BE2C (cell line): ENCODE measurements around the gene PRKD1.
"Not testable (repeated sequence)": the region's sequence is repeated elsewhere in the genome, so short reads cannot be mapped to it uniquely, and the experiment has no call there.

Experiments
- DNase-seq: peaks from one replicate; pipeline ENCODE4 v3.0.0-alpha.2; 2020
- H3K27me3 ChIP-seq: fragments of 250-450 bp; sonication (Bioruptor Pico); 2 replicates; pipeline ENCODE4 v1.5.1; 2020; ENCODE audit warnings: mild to moderate bottlenecking
- H3K36me3 ChIP-seq: fragments of 250-450 bp; sonication (Bioruptor Pico); 2 replicates; pipeline ENCODE4 v1.5.1; 2020; ENCODE audit warnings: mild to moderate bottlenecking
- H3K4me1 ChIP-seq: fragments of 250-450 bp; sonication (Bioruptor Pico); 2 replicates; pipeline ENCODE4 v1.5.1; 2020
- H3K4me3 ChIP-seq: 2 replicates; pipeline ENCODE4 v1.5.1; 2011; ENCODE audit warnings: low read depth, low read length
- H3K9me3 ChIP-seq: fragments of 250-450 bp; sonication (Bioruptor Pico); 2 replicates; pipeline ENCODE4 v1.5.1; 2020
- CTCF ChIP-seq: IDR thresholded peaks from 2 replicates; pipeline ENCODE4 v1.5.1; 2012; ENCODE audit warnings: mild to moderate bottlenecking, low read depth, low read length

The PRKD1 gene

GRCh38 chr14:29853272-29853671 lies 74.4 kb downstream of the PRKD1 start:
- Histone ChIP-seq H3K9me3 (no peaks in the 10 kb centered on the region), H3K4me3 (no peak overlapping the region), H3K4me1 (no peaks in the 10 kb centered on the region), H3K27me3 (no peaks in the 10 kb centered on the region), H3K36me3 (no peaks in the 10 kb centered on the region)
- no peak for TF ChIP-seq CTCF
- DNase-seq, result no peak

DNA sequence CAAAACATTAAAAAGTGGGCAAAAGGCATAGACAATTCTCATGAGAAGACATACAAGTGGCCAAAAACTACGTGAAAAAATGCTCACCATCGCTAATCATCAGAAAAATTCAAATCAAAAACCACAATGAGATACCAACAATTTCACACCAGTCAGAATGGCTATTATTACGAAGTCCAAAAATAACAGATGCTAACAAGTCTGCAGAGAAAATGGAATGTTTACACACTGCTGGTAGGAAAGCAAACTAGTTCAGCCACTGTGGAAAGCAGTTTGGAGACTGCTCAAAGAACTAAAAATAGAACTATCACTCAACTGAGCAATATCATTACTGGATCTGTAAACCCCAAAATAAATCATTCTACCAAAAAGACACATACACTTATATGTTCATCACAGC lies 76.2 kb downstream of the PRKD1 start:
- DNase-seq, result no peak
- H3K27me3 ChIP-seq, result no peaks in the 10 kb centered on the region

GRCh38 chr14:29847056-29847380 lies 80.6 kb downstream of the PRKD1 start:
- Histone ChIP-seq H3K27me3 (no peaks in the 10 kb centered on the region), H3K4me3 (no peak overlapping the region), H3K4me1 (no peaks in the 10 kb centered on the region), H3K36me3 (no peaks in the 10 kb centered on the region), H3K9me3 (no peaks in the 10 kb centered on the region)
- DNase-seq, result no peak
- no peak for TF ChIP-seq CTCF

More for the DNA sequence above, 76.2 kb downstream of the PRKD1 start:
- H3K9me3 ChIP-seq, result no peaks in the 10 kb centered on the region
- no peaks in the 10 kb centered on the region for H3K36me3 ChIP-seq
- TF ChIP-seq CTCF, result no peak
- H3K4me3 ChIP-seq, result no peak overlapping the region
- H3K4me1 ChIP-seq, result no peaks in the 10 kb centered on the region

- no peaks in the 10 kb centered on the region for H3K27me3 ChIP-seq
- no peak for TF ChIP-seq CTCF
- DNase-seq, result no peak
- H3K4me1 ChIP-seq, result no peaks in the 10 kb centered on the region
- H3K4me3 ChIP-seq, result no peak overlapping the region
- no peaks in the 10 kb centered on the region for H3K36me3 ChIP-seq
- no peaks in the 10 kb centered on the region for H3K9me3 ChIP-seq
These were observed 81.2 kb downstream of the PRKD1 start for GRCh38 chr14:29846339-29847055.

- no peaks in the 10 kb centered on the region for H3K27me3 ChIP-seq
- no peaks in the 10 kb centered on the region for H3K4me1 ChIP-seq
- no peak for TF ChIP-seq CTCF
- no peak for DNase-seq
- no peaks in the 10 kb centered on the region for H3K36me3 ChIP-seq
- no peak overlapping the region for H3K4me3 ChIP-seq
- no peaks in the 10 kb centered on the region; the same call in 1 of the 2 replicates for H3K9me3 ChIP-seq
These were observed 83.7 kb downstream of the PRKD1 start for GRCh38 chr14:29843981-29844380.

GRCh38 chr14:29842228-29842627 lies 85.4 kb downstream of the PRKD1 start:
- Histone ChIP-seq H3K4me1 (no peaks in the 10 kb centered on the region), H3K4me3 (no peak overlapping the region), H3K27me3 (no peaks in the 10 kb centered on the region), H3K36me3 (no peaks in the 10 kb centered on the region), H3K9me3 (no peaks in the 10 kb centered on the region; the same call in 1 of the 2 replicates)
- DNase-seq, result no peak
- TF ChIP-seq CTCF, result no peak

- not testable (repeated sequence) for H3K9me3 ChIP-seq, H3K4me3 ChIP-seq, H3K36me3 ChIP-seq, H3K27me3 ChIP-seq, H3K4me1 ChIP-seq, DNase-seq
These were observed 87.2 kb downstream of the PRKD1 start for GRCh38 chr14:29840369-29840892.

- DNase-seq, result not testable (repeated sequence)
These were observed 88.0 kb downstream of the PRKD1 start for GRCh38 chr14:29839691-29840090.

More at GRCh38 chr14:29839691-29840090, 88.0 kb downstream of the PRKD1 start:
- H3K27me3 ChIP-seq, H3K4me1 ChIP-seq, H3K36me3 ChIP-seq, H3K4me3 ChIP-seq, H3K9me3 ChIP-seq: not testable (repeated sequence)
